Esophagus muscularis mucosa (tissue), 3 donors: ENCODE results near the gene NDUFAF2.

ENCODE experiments used
- CTCF ChIP-seq, 3 experiments: fragments of 200-600 bp in 2 of 3; fragments of 450-650 bp in 1 of 3; sonication (generic) in 2 of 3; IDR thresholded peaks; one replicate each; pipeline ENCODE4 v1.5.1; 2017 to 2019; ENCODE audit warnings: antibody characterized with exemption in 3 of 3, mild to moderate bottlenecking in 2 of 3, moderate library complexity in 1 of 3
- EP300 ChIP-seq: sonication (generic); formaldehyde crosslinking; IDR thresholded peaks from one replicate; pipeline ENCODE4 v1.6.1; 2017; ENCODE audit warnings: antibody characterized with exemption

DNA sequence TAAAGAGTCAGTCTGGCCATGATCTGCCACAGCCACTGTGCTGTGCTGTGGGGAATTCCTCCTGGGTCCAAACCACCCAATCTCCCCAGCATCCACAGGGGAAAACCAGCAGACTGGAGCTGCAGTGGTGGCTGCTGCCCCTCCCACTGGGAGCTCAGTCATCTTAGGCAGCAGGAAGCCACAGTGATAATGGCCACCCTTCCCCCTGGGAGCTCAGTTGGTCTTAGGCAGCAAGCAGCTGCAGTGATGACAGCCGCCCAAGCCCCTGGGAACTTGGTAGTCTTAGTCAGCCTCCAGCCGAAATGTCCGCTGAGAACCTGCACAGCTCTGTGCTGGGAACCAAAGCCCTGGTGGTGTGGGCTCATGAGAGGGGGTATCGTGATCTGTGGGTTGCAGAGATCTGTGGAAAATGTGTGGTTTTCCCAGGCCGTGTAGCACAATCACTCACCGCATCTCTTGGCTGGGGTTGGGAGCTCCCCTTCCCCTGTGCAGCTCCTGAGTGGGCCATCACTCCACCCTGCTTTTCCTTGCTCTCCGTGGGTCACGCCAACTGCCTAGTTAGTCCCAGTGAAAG is 255.7 kb downstream of the NDUFAF2 start:
- TF ChIP-seq EP300 (no peak), CTCF (IDR thresholded peaks at IDR 0.05) (no peak)
